GM18873 (cell line): ENCODE measurements around the gene SMG9.

Experiments used
- ATAC-seq: cut with Tn5 transposase; IDR thresholded peaks from one replicate; pipeline ENCODE4 v1.9.1; 2021; ENCODE audit warnings: mild to moderate bottlenecking, moderate library complexity, moderate number of reproducible peaks; ENCODE audit not compliant: unreplicated experiment, low FRiP score

SMG9 gene

GRCh38 chr19:43726736-43727592 is 27.8 kb downstream of the SMG9 start:
- ATAC-seq = no peak

- no peak for ATAC-seq
Measured at GRCh38 chr19:43725468-43725867, 29.3 kb downstream of the SMG9 start.

- ATAC-seq = no peak
Measured at GRCh38 chr19:43724896-43725295, 29.9 kb downstream of the SMG9 start.

GRCh38 chr19:43723588-43723987 is 31.2 kb downstream of the SMG9 start:
- ATAC-seq = no peak

GRCh38 chr19:43721469-43722048 is 33.2 kb downstream of the SMG9 start:
- no peak for ATAC-seq

GRCh38 chr19:43720936-43721335 is 33.8 kb downstream of the SMG9 start:
- ATAC-seq = no peak

- ATAC-seq = no peak
Measured at GRCh38 chr19:43719918-43720317, 34.8 kb downstream of the SMG9 start.

GRCh38 chr19:43719378-43719868 is 35.3 kb downstream of the SMG9 start:
- ATAC-seq = no peak

GRCh38 chr19:43718627-43719377 is 36.0 kb downstream of the SMG9 start:
- ATAC-seq = no peak

- ATAC-seq = no peak
Measured at GRCh38 chr19:43715776-43716175, 39.0 kb downstream of the SMG9 start, which contains the start of gene IRGC. Gene IRGC (plus strand): TSS chr19:43716076. CDS start chr19:43718559, 2,483 bp downstream.

- no peak for ATAC-seq
Measured at GRCh38 chr19:43713208-43713607, 41.6 kb downstream of the SMG9 start.

GRCh38 chr19:43711751-43712355 is 42.9 kb downstream of the SMG9 start:
- ATAC-seq = no peak

- ATAC-seq = no peak
Measured at GRCh38 chr19:43708716-43709115, 46.0 kb downstream of the SMG9 start.

- no peak for ATAC-seq
Measured at GRCh38 chr19:43707158-43707712, 47.5 kb downstream of the SMG9 start.

- no peak for ATAC-seq
Measured at GRCh38 chr19:43705729-43706128, 49.0 kb downstream of the SMG9 start.

GRCh38 chr19:43704002-43704705 is 50.6 kb downstream of the SMG9 start:
- ATAC-seq = no peak

- no peak for ATAC-seq
Measured at GRCh38 chr19:43700395-43701000, 54.3 kb downstream of the SMG9 start.

- ATAC-seq = no peak
Measured at GRCh38 chr19:43699506-43700394, 55.0 kb downstream of the SMG9 start.
